Stimulated activated CD4-positive, alpha-beta T cell treated with anti-CD3 and anti-CD28 coated beads, Interleukin-1b, Interleukin-23, amount 100 ng/mL, for 24 hours (primary cell): ENCODE results near the gene LAMA2.
"Not testable (repeated sequence)": the region's sequence is repeated elsewhere in the genome, so short reads cannot be mapped to it uniquely, and the experiment has no call there.

Experiments
- DNase-seq, 4 experiments: peaks; one replicate each; pipeline ENCODE4 v3.0.0-alpha.2; 2020; ENCODE audit warnings: low read depth in 4 of 4, low spot score in 1 of 4

The LAMA2 gene

GRCh38 chr6:129069006-129069405, 186.1 kb downstream of the LAMA2 start:
- DNase-seq = no peak

- DNase-seq = no peak
These were observed 190.1 kb downstream of the LAMA2 start for GRCh38 chr6:129073051-129073450.

- DNase-seq = no peak
These were observed 190.9 kb downstream of the LAMA2 start for GRCh38 chr6:129073691-129074395.

GRCh38 chr6:129084406-129084805, 201.5 kb downstream of the LAMA2 start:
- DNase-seq = no peak

GRCh38 chr6:129088481-129088880, 205.5 kb downstream of the LAMA2 start:
- DNase-seq = not testable (repeated sequence)

GRCh38 chr6:129089357-129089756, 206.4 kb downstream of the LAMA2 start:
- no peak for DNase-seq

GRCh38 chr6:129094147-129094546, 211.2 kb downstream of the LAMA2 start:
- DNase-seq = no peak

- no peak for DNase-seq
These were observed 213.8 kb downstream of the LAMA2 start for GRCh38 chr6:129096651-129097290.

GRCh38 chr6:129098061-129098553, 215.2 kb downstream of the LAMA2 start:
- DNase-seq = no peak

- no peak for DNase-seq
These were observed 216.8 kb downstream of the LAMA2 start for GRCh38 chr6:129099696-129100095.

GRCh38 chr6:129100164-129100563, 217.2 kb downstream of the LAMA2 start:
- no peak for DNase-seq

GRCh38 chr6:129102741-129103140, 219.8 kb downstream of the LAMA2 start:
- no peak for DNase-seq

GRCh38 chr6:129104131-129104530, 221.2 kb downstream of the LAMA2 start:
- no peak for DNase-seq

GRCh38 chr6:129104560-129104959, 221.6 kb downstream of the LAMA2 start:
- DNase-seq = no peak

GRCh38 chr6:129105035-129105434, 222.1 kb downstream of the LAMA2 start:
- DNase-seq = no peak

- DNase-seq = no peak
These were observed 222.9 kb downstream of the LAMA2 start for GRCh38 chr6:129105793-129106192.

- no peak for DNase-seq
These were observed 225.4 kb downstream of the LAMA2 start for GRCh38 chr6:129108337-129108736.

GRCh38 chr6:129110690-129111343, 227.9 kb downstream of the LAMA2 start:
- DNase-seq = no peak

GRCh38 chr6:129111346-129111745, 228.4 kb downstream of the LAMA2 start:
- no peak for DNase-seq

- DNase-seq = no peak
These were observed 228.9 kb downstream of the LAMA2 start for GRCh38 chr6:129111853-129112252.

GRCh38 chr6:129112591-129112990, 229.7 kb downstream of the LAMA2 start:
- no peak for DNase-seq

- DNase-seq = no peak
These were observed 230.7 kb downstream of the LAMA2 start for GRCh38 chr6:129113637-129114036.
